Glomerular visceral epithelial cell (primary cell): ENCODE data around the gene TMEM135.
"Not testable (repeated sequence)": the region's sequence is repeated elsewhere in the genome, so short reads cannot be mapped to it uniquely, and the experiment has no call there.

Experiments used
- DNase-seq: peaks from one replicate; pipeline ENCODE4 v3.0.0-alpha.2; 2016; ENCODE audit errors: extremely low spot score

The TMEM135 gene

DNA sequence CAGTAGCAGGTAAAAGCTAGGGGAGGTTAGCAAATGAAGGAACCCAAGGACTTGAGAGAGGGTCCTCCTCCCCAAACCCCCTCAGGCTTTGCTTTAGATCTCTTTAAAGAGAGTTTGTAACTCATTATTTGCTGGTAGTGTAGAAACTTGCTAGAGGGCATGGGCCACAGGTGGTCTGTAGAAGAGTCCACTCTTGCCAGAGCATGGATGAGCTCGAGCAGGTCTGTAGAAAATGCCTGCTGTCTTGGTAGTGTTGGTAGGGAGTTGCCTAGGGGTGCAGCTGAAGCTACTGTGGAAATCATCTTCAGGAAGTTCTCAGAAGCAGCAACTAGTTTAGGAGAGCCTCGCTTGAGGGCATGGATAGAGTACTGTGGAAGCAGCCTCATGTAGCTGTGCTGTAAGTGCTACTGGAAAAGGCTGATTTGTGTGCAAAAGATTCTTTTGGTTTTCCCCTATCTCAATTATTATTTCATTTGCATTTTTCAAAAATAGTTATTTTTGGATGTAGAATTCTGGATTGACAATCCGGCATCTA is 104.3 kb downstream of the TMEM135 start:
- DNase-seq: no peak

GRCh38 chr11:87142594-87142993 is 104.9 kb downstream of the TMEM135 start:
- no peak for DNase-seq

GRCh38 chr11:87143641-87144040 is 105.9 kb downstream of the TMEM135 start:
- DNase-seq: no peak

- no peak for DNase-seq
These were observed 106.5 kb downstream of the TMEM135 start for GRCh38 chr11:87144252-87144651.

DNA sequence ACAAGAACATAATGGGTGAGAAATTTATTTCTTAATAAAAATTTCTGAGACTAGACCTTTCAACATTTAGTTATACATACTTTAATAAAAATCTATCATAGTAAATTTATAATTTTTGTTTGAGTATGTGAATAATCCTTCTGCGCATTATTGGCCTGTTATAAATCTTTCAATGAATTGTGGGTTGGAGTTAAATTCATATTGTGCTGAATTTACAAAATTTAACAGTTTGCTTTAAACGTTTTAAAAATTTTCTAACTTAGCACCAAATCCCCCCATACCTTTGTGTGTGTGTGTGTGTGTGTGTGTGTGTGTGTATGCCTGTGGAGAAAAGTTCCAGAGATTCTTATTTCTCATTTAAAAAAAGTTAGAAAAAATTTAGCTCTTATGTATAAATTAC is 111.0 kb downstream of the TMEM135 start:
- no peak for DNase-seq

- not testable (repeated sequence) for DNase-seq
These were observed 112.0 kb downstream of the TMEM135 start for GRCh38 chr11:87149782-87150181.

- DNase-seq: no peak
These were observed 113.2 kb downstream of the TMEM135 start for GRCh38 chr11:87150936-87151335.

DNA sequence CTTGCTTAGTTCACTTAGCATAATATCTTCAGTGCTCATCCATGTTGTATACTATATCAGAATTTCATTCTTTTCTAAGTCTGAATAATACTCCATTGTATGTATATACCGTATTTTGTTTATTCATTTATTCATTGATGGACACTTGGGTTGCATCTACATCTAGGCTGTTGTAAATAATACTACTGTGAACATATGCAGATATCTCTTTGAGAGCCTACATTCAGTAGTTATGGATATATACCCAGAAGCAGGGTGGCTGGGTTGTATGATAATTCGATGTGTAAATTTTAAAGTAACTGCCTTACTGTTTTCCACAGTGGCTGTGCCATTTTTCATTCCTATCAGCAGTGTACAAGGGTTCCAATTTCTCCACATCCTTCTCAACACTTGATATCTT is 116.5 kb downstream of the TMEM135 start:
- no peak for DNase-seq

DNA sequence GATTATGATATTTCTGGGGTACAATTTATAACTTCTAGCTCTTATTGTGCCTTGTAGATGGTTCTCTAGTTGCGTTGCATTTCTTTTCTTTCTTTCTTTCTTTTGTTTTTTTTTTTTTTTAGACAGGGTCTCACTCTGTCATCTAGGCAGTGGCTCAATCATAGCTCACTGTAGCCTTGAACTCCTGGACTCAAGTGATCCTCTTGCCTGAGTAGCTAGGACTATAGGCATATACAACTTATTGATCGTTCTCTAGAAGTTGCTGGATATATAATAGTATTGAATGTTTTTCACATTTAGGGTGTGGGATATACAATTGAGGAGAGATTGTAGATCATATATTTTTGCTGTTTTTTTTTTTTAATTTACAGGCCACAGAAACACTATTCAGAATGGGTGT is 119.2 kb downstream of the TMEM135 start:
- DNase-seq: no peak

DNA sequence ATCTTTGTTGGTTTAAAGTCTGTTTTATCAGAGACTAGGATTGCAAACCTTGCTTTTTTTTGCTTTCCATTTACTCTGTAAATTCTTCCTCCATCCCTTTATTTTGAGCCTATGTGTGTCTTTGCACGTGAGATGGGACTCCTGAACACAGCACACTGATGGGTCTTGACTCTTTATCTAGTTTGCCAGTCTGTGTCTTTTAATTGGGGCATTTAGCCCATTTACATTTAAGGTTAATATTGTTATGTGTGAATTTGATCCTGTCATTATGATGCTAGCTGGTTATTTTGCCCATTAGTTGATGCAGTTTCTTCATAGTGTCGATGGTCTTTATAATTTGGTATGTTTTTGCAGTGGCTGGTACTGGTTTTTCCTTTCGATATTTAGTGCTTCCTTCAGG is 131.3 kb downstream of the TMEM135 start:
- DNase-seq: not testable (repeated sequence)

GRCh38 chr11:87173185-87174039 is 135.7 kb downstream of the TMEM135 start:
- DNase-seq: peak; percentile 6

GRCh38 chr11:87174870-87175269 is 137.1 kb downstream of the TMEM135 start:
- DNase-seq: no peak

- peak; percentile 6 for DNase-seq
These were observed 138.3 kb downstream of the TMEM135 start for GRCh38 chr11:87176044-87176443.

- DNase-seq: no peak
These were observed 141.9 kb downstream of the TMEM135 start for GRCh38 chr11:87179621-87180020.

DNA sequence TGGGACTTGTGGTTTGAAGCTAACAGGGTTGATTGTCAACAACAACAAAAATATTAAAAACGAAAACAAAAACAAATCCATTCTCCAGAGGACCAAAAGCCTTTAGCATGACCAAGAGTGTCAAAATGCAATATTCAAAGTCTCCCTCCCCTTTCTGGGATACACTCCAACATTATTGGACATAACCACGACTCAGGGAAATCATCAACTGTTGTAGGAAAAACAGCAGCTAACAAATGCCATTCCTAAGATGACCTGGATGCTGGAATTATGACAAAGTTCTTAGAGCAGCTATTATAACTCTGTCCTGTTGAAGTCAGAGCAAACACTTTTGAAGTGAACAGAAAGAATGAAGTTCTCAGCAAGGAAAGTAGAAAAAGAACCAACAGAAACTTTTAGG is 143.0 kb downstream of the TMEM135 start:
- no peak for DNase-seq

GRCh38 chr11:87181143-87181542 is 143.4 kb downstream of the TMEM135 start:
- no peak for DNase-seq

DNA sequence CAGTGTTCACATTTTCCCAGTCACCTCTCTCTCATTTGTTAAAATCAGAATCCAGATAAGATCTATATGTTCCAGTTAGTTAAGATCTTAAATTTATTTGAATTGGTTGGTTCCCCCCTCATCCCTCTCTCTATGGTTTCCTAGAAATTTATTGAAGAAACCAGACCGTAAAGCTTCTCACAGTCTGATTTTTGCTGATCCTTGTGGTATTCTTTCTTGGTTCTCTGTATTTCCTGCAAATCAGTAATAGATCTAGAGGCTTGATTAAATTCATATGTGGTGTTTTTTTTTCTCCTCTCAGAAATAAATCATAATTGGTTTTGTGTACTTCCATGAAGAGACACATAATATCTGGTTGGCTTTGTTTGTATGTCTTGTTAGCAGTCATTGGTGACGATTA is 147.5 kb downstream of the TMEM135 start:
- DNase-seq: no peak

DNA sequence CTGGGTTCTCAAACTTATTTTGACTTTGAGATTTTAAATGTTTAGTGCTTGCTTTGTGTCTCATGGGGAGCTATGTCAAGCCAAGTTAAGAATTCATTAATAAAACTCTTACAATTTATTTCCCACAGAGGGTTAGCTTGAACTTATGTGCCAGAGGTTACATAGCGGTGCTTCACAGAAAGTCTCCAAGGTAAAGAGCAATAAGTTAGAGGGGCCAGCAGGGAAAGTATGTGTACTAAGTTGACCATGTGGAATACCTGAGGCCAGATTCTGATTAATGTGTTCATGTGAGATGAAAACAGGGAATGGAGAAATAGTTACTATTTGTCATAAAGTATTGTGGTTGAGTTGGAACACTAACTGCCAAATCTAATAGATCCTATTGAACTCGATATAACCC is 149.3 kb downstream of the TMEM135 start:
- no peak for DNase-seq

GRCh38 chr11:87187930-87188329 is 150.2 kb downstream of the TMEM135 start:
- no peak for DNase-seq

- not testable (repeated sequence) for DNase-seq
These were observed 150.7 kb downstream of the TMEM135 start for GRCh38 chr11:87188396-87188795.

- DNase-seq: not testable (repeated sequence)
These were observed 151.2 kb downstream of the TMEM135 start for GRCh38 chr11:87188921-87189320.

GRCh38 chr11:87190071-87190470 is 152.3 kb downstream of the TMEM135 start:
- DNase-seq: no peak

GRCh38 chr11:87193756-87194470 is 156.2 kb downstream of the TMEM135 start:
- DNase-seq: no peak
